GM04504 (cell line): ENCODE results near the gene ELP4.

Source experiments
- DNase-seq: peaks from one replicate; pipeline ENCODE4 v3.0.0-alpha.2; 2012; ENCODE audit warnings: low read depth

The ELP4 gene

DNA sequence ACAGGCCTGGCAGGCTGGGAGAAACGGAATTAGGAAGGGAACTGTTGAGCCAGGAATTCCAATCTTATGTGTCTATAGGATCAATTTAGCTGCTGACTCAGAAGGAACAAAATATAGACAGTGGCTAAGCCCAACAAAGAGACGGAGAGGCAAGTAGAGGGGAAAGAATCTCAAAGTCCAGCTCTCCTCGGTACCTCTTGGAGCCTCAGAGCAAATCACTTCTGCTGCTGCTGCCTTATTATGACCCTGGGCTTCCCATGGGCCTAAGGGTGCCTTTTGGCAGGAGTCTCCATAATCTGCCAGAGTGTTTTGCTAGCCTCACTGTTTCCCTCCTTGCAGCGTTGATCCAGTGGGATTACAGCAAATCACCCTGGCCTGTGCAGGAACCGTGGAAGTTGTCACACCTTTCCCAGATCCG is 269.8 kb downstream of the ELP4 start:
- peak; percentile 24 for DNase-seq

- no peak for DNase-seq
Observed at GRCh38 chr11:31780078-31780477, 270.5 kb downstream of the ELP4 start.

GRCh38 chr11:31780480-31780971 is 271.0 kb downstream of the ELP4 start:
- no peak for DNase-seq

DNA sequence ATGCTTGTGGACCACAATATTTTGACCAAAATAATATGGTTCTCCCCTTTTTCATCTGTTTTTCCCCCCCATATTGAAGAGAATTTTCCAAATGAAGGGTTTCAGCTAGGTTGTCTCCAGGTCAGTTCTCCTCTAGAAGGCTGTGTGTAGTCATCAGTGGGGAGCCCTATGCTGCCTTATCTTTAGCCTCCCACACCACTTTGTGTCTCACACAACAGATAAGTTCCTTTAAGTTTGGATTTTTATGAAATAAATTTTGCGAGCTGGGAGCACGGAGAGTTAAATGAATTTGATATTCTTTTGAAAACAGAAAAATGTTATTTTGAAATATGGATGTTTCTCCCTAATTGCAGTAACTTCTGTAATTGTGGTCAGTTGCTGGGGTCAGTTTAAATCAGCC is 272.7 kb downstream of the ELP4 start:
- DNase-seq = no peak

- no peak for DNase-seq
Observed at GRCh38 chr11:31783252-31783651, 273.7 kb downstream of the ELP4 start.

- DNase-seq = no peak
Observed at GRCh38 chr11:31784611-31785010, 275.0 kb downstream of the ELP4 start.

DNA sequence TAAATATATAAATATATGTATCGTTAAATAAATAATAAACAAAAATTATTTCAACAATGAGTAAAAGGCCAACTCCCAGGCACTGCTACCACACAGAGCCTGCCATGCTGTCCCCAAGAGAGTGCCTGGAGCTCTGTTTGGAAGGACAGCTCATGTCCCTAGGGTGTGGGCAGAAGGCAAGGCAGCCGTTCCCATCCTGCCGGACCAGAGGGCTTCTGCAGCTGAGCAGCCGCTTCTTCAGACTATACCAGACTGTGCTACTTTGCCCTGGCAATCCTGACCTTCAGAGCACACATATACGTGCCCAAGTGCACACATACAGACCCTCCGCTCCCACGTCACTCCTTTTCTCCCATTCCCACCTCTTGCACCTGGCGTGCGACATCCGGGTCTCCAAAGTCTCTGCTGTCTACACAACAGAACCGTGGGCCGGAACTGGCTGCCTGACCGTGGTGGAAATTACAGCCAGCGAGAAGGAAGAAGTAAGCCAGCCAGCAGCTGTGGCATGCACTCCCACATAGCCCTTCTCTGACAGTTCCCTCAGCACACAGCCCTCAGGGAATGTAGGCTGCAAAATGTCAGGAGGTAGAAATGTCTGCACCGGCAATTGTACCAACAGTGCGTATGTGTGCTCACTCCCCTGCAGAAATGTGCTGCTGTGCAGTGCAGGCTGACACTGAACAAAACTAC is 277.6 kb downstream of the ELP4 start:
- no peak for DNase-seq

DNA sequence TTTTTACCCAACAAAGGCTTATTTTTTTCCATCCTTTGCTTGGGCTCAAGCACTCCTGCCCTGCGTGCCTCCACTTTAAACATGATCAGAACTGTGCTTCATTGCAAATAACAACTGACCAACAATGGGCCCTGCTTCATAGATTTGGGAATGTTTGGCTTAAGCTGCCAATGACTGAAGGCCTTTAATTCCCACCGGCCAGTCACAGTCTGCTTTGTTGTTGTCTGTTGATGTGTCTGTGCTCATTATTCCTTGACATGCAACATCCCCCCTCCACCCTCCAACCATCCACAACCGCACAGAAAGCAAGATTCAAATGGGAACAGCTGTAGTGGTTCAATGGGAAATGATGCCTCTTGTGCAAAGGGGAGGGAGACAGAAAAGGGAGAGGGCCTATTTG is 278.5 kb downstream of the ELP4 start:
- no peak for DNase-seq

GRCh38 chr11:31790649-31791048 is 281.1 kb downstream of the ELP4 start:
- no peak for DNase-seq

DNA sequence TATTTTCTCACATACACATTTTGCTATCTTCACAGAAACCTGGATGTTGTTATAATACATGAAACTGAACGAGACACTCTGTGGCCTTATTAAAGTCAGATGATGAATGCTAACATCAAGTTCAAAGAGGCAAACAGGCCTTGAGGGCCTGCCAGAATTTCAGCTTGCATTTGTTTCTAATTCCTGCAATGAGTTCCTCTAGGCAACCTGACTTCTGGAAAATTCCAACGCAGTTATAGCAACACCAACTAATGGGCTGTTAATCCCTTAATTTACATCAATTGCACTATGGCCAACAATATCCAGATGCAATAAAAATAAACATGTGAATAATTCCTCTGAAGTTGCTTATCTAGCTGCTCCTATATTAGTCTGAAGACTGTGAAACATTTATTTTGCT is 282.5 kb downstream of the ELP4 start:
- DNase-seq = no peak

DNA sequence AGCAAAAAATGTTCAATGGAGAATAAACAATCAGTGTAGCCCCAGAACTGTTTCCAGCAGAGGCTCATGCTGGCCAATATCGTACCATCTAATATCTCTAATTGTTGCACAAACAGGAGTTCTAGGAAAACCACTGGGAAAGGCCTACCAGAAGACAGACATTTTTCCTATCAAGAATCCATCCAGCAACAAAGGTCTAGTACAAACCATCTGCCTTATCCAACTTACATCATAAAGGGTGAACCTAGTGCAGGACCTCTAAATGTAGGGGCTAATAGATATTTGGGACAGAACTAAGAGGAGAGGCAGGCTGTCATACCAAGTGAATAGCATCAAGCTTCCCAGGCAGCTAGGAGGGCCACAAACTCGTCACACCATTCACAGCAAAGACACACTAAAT is 282.9 kb downstream of the ELP4 start:
- DNase-seq = no peak

DNA sequence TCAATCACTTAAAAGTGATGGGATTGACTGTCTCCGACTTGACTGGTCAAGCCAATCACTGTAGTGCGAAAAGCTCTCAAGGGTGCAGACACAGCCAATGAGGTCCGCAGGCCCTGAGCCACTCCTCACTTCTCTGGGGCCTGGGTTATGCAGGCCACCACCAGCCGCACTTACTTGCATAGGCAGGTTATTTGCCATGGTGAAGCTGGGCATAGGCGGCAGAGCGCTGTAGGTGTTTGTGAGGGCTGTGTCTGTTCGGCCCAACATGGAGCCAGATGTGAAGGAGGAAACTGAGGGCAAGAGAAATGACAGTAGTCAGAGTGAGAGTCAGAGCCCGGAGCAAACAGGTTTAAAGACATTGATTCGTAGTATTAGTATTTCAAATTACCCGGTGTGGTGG is 283.7 kb downstream of the ELP4 start:
- no peak for DNase-seq

- DNase-seq = no peak
Observed at GRCh38 chr11:31794548-31794947, 285.0 kb downstream of the ELP4 start.

- DNase-seq = no peak
Observed at GRCh38 chr11:31795706-31796498, 286.3 kb downstream of the ELP4 start.

GRCh38 chr11:31796499-31797189 is 287.1 kb downstream of the ELP4 start:
- no peak for DNase-seq

DNA sequence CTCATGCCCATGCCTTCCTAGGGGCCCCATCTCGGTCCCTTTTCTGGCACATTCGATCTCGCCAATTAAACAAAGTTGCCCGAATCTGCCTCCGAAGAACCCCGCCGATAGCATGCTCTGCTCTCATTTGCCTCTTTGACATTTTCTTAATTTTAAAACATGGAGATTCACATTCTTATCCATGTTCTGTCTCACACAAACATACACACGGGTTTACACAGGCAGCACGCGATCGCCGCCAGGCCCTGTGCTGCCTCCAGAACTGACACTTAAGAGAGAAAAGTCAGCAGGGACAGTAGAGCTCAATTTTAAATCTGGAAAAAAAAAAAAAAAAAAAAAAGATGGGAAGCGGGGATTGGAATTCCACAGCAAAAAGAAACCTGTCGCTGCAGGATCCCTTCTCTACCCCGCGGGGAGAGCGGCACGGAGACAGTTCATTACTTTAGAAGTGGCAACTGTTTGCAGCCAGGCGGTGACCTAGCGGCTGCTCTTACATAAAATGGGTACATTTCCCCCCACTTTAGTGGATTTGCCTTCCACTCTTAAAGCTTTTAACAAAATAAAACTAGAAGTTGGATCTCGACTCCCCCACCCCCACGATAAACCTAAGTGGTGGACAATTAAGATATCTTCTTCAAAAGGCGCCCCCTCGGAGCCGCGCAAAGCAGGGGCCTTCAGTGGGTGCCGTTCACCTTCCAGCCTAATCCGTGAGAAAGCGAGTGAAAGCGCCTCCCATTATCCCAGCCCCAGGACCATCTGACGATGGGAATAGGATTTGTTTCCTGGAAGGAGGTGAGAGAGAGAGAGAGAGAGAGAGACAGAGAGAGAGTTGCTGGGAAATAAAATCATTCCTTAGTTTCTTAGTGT is 287.9 kb downstream of the ELP4 start:
- no peak for DNase-seq

DNA sequence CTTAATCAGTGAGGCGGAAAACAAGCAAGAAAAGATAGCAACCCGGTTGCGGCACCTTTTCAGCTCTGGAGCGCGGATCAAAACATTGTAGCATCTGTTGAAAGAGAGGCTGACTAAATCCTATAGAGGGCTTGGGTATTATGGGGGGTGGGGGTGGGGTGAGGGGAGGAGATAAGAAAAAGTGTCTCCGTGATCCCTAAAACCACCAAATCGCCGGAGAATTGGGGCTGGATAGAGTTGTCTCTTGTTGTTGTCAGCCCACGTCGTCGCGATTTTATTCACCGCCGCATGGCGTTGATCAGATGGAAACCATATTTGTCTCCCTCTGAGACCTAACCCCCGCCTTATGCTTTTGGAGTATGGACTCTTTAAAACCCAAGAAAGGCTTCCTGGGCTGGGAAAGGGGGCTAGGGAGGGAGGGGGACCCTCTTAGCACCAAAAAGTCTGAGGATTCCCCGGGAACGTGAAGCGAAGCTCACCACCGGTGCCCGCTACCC is 288.5 kb downstream of the ELP4 start:
- DNase-seq = no peak

DNA sequence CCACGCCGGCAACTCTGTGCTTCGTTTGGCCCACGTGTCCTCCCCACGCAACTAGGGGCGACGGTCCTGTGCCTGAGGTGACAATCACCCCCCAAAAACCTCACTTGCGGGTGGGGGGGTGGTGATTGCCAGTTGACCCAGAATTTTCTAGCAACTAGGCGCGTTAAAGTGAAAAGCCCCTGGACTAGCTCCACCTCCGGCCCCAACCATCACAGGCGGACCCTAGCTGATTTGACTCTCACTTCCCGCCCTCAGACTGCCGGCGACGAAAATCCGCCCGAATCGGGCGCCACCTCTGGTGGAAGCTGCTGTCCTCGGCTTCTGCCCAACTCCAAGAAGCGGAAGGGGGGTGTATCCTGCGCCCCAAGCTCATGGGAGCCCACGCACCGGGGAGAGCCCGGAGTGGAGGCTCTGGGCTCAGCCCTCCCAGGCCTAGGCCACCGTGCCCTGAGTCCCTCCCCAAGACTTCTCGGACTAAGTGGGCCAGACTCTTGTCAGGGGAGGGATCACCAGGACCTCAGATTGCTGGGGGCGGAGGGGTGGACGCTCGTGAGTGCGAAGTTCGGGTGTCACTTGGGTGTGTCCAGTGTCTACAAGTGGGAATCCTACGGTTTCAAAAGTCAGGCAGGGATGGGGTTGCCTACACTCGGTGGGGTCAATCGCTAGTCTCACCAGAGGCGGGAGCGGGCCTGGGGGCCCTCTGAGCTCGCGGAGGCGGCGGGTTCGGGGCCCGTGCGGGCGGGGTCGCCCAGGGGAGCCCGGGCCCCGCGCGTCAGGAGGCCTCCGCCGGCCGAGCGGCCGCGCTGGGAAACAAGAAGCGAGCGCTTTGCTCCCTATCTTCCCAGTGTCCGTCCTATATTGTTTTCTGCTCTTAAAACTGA is 289.2 kb downstream of the ELP4 start:
- no peak for DNase-seq

DNA sequence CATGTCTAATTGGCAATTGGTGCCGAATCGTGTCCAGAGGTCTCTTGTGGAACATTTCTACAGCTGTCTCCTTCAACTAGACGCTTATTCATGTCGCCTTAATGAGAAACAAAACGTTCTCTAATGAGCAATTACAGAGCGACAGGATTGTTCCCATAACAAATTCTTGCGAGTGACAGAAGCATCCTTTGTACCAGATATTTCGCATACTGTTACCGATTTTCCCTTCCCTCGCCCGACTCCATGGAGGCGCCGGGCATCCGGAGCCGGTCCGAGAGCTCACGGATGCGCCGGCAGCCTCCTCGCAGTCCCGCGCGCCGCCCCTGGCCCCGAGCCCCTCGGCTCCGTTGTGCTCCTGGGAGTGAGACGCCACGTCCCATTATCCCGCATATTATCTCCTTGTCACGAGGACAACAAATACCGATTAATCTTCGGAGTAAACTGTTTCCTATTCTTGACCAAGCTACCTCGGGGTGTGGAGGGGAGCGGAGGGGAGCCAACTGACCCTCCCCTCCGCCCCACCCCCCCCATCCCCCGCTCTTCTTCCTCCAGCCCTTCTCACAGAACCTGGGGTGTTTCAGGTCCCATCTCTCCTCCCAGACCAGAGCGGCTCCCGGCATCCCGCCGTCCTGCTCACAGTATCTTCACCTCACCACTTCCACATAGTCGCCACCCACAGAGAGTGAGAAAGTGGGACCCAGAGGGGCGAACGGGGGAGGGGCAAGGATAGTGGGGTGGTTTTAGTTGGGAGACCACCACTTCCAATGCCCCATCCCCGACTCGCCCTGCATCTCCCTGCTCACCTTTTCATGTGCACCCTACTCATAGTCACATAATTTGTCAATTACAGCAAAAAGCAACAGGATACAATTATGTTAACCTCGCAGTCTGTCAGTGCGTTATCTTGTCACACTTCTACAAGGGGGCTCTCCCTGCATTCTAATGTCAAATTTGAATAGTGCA is 290.1 kb downstream of the ELP4 start:
- no peak for DNase-seq
